Panc1 (cell line): Measurements from ENCODE around the gene MXRA8. TPM values are rescaled to one million over a fixed set of nuclear protein-coding genes. Genes with fewer than 3 reads are reported as not detected.

Experiments used
- ATAC-seq: fragments of 200-7000 bp; cut with Tn5 transposase; 2 replicates; pipeline ENCODE4 v1.9.1; 2020; ENCODE audit warnings: mild to moderate bottlenecking, moderate library complexity
- BruUV-seq: library from RNA; stranded (reverse); fragments of 400-500 nt; replicated peaks from 2 replicates; lab custom pipeline; 2021; lab: Mats Ljungman, UMichigan
- CTCF ChIA-PET: fragments of 300-600 bp; sonication (Branson Sonifier 250); formaldehyde crosslinking; loops from one replicate; lab custom pipeline; 2022; ENCODE audit warnings: antibody characterized with exemption; lab: Charles Lee
- POLR2A ChIA-PET: fragments of 300-600 bp; sonication (Branson Sonifier 250); formaldehyde crosslinking; loops from one replicate; lab custom pipeline; 2022; ENCODE audit warnings: antibody characterized with exemption; lab: Charles Lee
- DNase-seq: peaks from one replicate; pipeline ENCODE4 v3.0.0-alpha.2; 2010; ENCODE audit warnings: low read depth, low spot score
- H3K27ac ChIP-seq: 2 replicates; pipeline ENCODE4 v1.5.1; 2011; ENCODE audit warnings: mild to moderate bottlenecking, low read length, inconsistent platforms
- H3K27me3 ChIP-seq: fragments of 200-500 bp; sonication (Bioruptor generic); 2 replicates; pipeline ENCODE4 v1.6.0; 2014; ENCODE audit warnings: low read length, inconsistent platforms; ENCODE audit not compliant: control insufficient read depth, insufficient read depth
- H3K36me3 ChIP-seq: fragments of 200-500 bp; sonication (Bioruptor generic); 2 replicates; pipeline ENCODE4 v1.5.1; 2014; ENCODE audit warnings: inconsistent platforms, mild to moderate bottlenecking, low read length, moderate library complexity; ENCODE audit not compliant: control insufficient read depth, insufficient read depth
- H3K4me1 ChIP-seq: 2 replicates; pipeline ENCODE4 v1.5.1; 2011; ENCODE audit warnings: inconsistent platforms, mild to moderate bottlenecking, low read length, moderate library complexity; ENCODE audit not compliant: control insufficient read depth, insufficient read depth
- H3K4me3 ChIP-seq, 2 experiments: 2 replicates each; pipeline ENCODE4 v1.5.1; 2011 to 2012; ENCODE audit warnings: low read depth in 2 of 2, low read length in 2 of 2, mild to moderate bottlenecking in 2 of 2, inconsistent platforms in 1 of 2, moderate library complexity in 1 of 2
- H3K9me3 ChIP-seq: fragments of 200-500 bp; sonication (Bioruptor generic); 2 replicates; pipeline ENCODE4 v1.5.1; 2014; ENCODE audit warnings: low read depth, mild to moderate bottlenecking, inconsistent platforms, low read length, moderate library complexity; ENCODE audit not compliant: control insufficient read depth, insufficient read depth
- CTCF ChIP-seq: fragments of 450-650 bp; IDR thresholded peaks from 2 replicates; pipeline ENCODE4 v1.5.1; 2017; ENCODE audit warnings: mild to moderate bottlenecking
- POLR2AphosphoS5 ChIP-seq: IDR thresholded peaks from 2 replicates; pipeline ENCODE4 v1.6.1; 2012; ENCODE audit warnings: mild to moderate bottlenecking, low read depth, low read length, moderate library complexity
- REST ChIP-seq, 2 experiments: IDR thresholded peaks; 2 replicates each; pipeline ENCODE4 v1.6.1; 2011 to 2012; ENCODE audit warnings: low read depth in 2 of 2, control low read depth in 1 of 2, low read length in 1 of 2, mild to moderate bottlenecking in 1 of 2, moderate library complexity in 1 of 2; ENCODE audit not compliant: insufficient read depth in 1 of 2
- SIN3A ChIP-seq: IDR thresholded peaks from 2 replicates; pipeline ENCODE4 v1.6.1; 2012; ENCODE audit warnings: low read depth, mild to moderate bottlenecking, low read length, moderate library complexity, borderline replicate concordance; ENCODE audit not compliant: insufficient read depth
- TCF7L2 ChIP-seq: IDR thresholded peaks from 2 replicates; pipeline ENCODE4 v1.6.1; 2011; ENCODE audit warnings: mild to moderate bottlenecking, low read depth, low read length, inconsistent platforms
- in situ Hi-C: cut with HindIII; loops from 2 replicates; pipeline ENCODE4 v1.10.0; 2016; ENCODE audit warnings: low sequenced_read_pairs, low pct_unique_long_range_greater_than_20kb
- intact Hi-C: fragments of 100-400 bp; cut with micrococcal nuclease; formaldehyde crosslinking; loops from one replicate; pipeline ENCODE4 v1.10.0; 2022; ENCODE audit not compliant: unreplicated experiment
- total RNA-seq: library from RNA; stranded (reverse); gene quantifications from one replicate; pipeline ENCODE4 v1.2.1, GENCODE V29; 2021; ENCODE audit not compliant: unreplicated experiment

Gene MXRA8
- total RNA-seq, 1 experiment from 2014 or later, result 96.0 TPM

- TSS peak; percentile 68 for BruUV-seq
- intact Hi-C loops (no loop called here), in situ Hi-C loops (no loop called here)
- H3K9me3 ChIP-seq, result no peaks in the 10 kb centered on the region
- no peaks in the 10 kb centered on the region for H3K27me3 ChIP-seq
- no peaks in the 10 kb centered on the region for H3K36me3 ChIP-seq
- H3K27ac ChIP-seq, result peak overlapping the region; percentile 85
- ChIA-PET POLR2A (no interaction called here), CTCF (no interaction called here)
- H3K4me3 ChIP-seq, result no peak overlapping the region
- peaks cover 48% of the 10 kb centered on the region for H3K4me1 ChIP-seq
- DNase-seq (no peak), ATAC-seq (peak; percentile 7)
- no peak for TF ChIP-seq CTCF
- peak; percentile 64; the same call in 1 of the 2 replicates for TF ChIP-seq POLR2AphosphoS5
- 0 out of 2 replicates have a peak, but pooled peaks have one; percentile 49 for TF ChIP-seq SIN3A
Measured at GRCh38 chr1:1353389-1354151, 4.8 kb downstream of the MXRA8 start.

- peak overlapping the region; percentile 85 for H3K27ac ChIP-seq
- in situ Hi-C loops (no loop called here), intact Hi-C loops (no loop called here)
- ChIA-PET POLR2A (no interaction called here), CTCF (no interaction called here)
- TSS peak; percentile 80 for BruUV-seq
- DNase-seq (no peak), ATAC-seq (no peak)
- H3K4me1 ChIP-seq, result peaks cover 41% of the 10 kb centered on the region
- no peak overlapping the region for H3K4me3 ChIP-seq
- H3K9me3 ChIP-seq, result no peaks in the 10 kb centered on the region
- TF ChIP-seq CTCF (no peak), REST (IDR thresholded peaks at IDR 0.05; ENCODE audit: insufficient read depth in 1 of 2, low read depth in 2 of 2, low read length in 1 of 2) (no peak), TCF7L2 (no peak)
- no peaks in the 10 kb centered on the region for H3K27me3 ChIP-seq
- H3K36me3 ChIP-seq, result no peaks in the 10 kb centered on the region; the same call in 1 of the 2 replicates
Measured at GRCh38 chr1:1352786-1353388, 5.5 kb downstream of the MXRA8 start.
